Upper lobe of right lung (tissue), 1 donor: Measurements from ENCODE around the gene SUPT20HL1. TPM values are rescaled to one million over a fixed set of nuclear protein-coding genes. Genes with fewer than 3 reads are reported as not detected.

Experiments used
- ATAC-seq: fragments of 200-7000 bp; cut with Tn5 transposase; one replicate; pipeline ENCODE4 v1.9.1; 2020; ENCODE audit warnings: mild to moderate bottlenecking, moderate library complexity
- DNase-seq: peaks from one replicate; pipeline ENCODE4 v3.0.0-alpha.2; 2020
- H3K27ac ChIP-seq: fragments of 200-600 bp; one replicate; pipeline ENCODE4 v1.8.0; 2022
- H3K27me3 ChIP-seq: fragments of 200-600 bp; one replicate; pipeline ENCODE4 v1.8.0; 2022; ENCODE audit warnings: mild to moderate bottlenecking
- H3K36me3 ChIP-seq: fragments of 200-600 bp; one replicate; pipeline ENCODE4 v1.8.0; 2022
- H3K4me1 ChIP-seq: fragments of 200-600 bp; one replicate; pipeline ENCODE4 v1.8.0; 2022
- H3K4me3 ChIP-seq: fragments of 200-600 bp; one replicate; pipeline ENCODE4 v1.8.0; 2022; ENCODE audit warnings: mild to moderate bottlenecking
- H3K9me3 ChIP-seq: fragments of 200-600 bp; one replicate; pipeline ENCODE4 v1.8.0; 2022
- intact Hi-C: fragments of 100-400 bp; cut with DNase I; formaldehyde crosslinking; loops from one replicate; pipeline ENCODE4 v1.11.0; 2022
- total RNA-seq: library from RNA; stranded (reverse); fragmentation: NEBNext Ultra II Directional; extraction: Animal tissue kit (Norgen Biotek cat#: 25700); gene quantifications from one replicate; pipeline ENCODE4 v1.2.1, GENCODE V29; 2021
- TF ChIP-seq, protein P1 (sequence below): fragments of 200-600 bp; IDR thresholded peaks from one replicate; pipeline ENCODE4 v1.8.0; 2022; ENCODE audit warnings: antibody characterized with exemption
- donor health status: DM: no; HTN: yes; CAD: no; lungs with severe emphysema.

The SUPT20HL1 gene
- total RNA-seq, 1 donor from 2014 or later = not detected

- Histone ChIP-seq H3K4me3 (no peak overlapping the region), H3K4me1 (peaks cover 5% of the 10 kb centered on the region), H3K36me3 (no peaks in the 10 kb centered on the region), H3K27me3 (no peaks in the 10 kb centered on the region), H3K9me3 (no peaks in the 10 kb centered on the region), H3K27ac (no peak overlapping the region)
- ATAC-seq (no peak), DNase-seq (no peak)
- intact Hi-C loops = loop anchor here (10.0 kb wide), 1 partner anchor 108 kb away; no protein-coding TSS in a partner anchor
- TF ChIP-seq, protein P1, sequence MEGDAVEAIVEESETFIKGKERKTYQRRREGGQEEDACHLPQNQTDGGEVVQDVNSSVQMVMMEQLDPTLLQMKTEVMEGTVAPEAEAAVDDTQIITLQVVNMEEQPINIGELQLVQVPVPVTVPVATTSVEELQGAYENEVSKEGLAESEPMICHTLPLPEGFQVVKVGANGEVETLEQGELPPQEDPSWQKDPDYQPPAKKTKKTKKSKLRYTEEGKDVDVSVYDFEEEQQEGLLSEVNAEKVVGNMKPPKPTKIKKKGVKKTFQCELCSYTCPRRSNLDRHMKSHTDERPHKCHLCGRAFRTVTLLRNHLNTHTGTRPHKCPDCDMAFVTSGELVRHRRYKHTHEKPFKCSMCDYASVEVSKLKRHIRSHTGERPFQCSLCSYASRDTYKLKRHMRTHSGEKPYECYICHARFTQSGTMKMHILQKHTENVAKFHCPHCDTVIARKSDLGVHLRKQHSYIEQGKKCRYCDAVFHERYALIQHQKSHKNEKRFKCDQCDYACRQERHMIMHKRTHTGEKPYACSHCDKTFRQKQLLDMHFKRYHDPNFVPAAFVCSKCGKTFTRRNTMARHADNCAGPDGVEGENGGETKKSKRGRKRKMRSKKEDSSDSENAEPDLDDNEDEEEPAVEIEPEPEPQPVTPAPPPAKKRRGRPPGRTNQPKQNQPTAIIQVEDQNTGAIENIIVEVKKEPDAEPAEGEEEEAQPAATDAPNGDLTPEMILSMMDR = no peak
Measured at GRCh38 chrX:24396931-24397279, 36.5 kb downstream of the SUPT20HL1 start.

DNA sequence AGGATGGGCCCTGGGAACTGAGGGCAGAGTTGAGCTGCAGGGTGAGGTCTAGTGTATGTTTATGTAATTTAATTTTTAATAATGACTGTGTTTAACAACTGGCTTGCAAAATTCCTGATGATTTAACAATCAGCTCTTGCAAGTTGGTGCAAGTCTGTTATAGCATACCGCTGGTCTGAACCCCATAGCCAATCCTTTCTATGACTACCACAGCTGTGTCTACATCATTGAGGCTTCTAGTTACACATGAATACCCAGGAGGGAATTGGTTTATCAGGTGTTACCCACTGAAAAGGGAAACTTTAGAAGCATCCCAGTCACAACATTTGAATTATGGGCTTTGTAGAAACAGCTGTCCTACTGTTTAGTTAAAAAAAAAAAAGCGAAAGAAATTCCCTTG, 38.3 kb downstream of the SUPT20HL1 start:
- Histone ChIP-seq H3K27ac (no peak overlapping the region), H3K4me1 (peaks cover 5% of the 10 kb centered on the region), H3K9me3 (no peaks in the 10 kb centered on the region), H3K36me3 (no peaks in the 10 kb centered on the region), H3K4me3 (no peak overlapping the region), H3K27me3 (no peaks in the 10 kb centered on the region)
- ATAC-seq = no peak
- TF ChIP-seq, protein P1 = no peak
- intact Hi-C loops = loop anchor here (10.0 kb wide), 1 partner anchor 106 kb away; no protein-coding TSS in a partner anchor
- no peak for DNase-seq

GRCh38 chrX:24399550-24399949, 39.1 kb downstream of the SUPT20HL1 start:
- Histone ChIP-seq H3K27ac (no peak overlapping the region), H3K36me3 (no peaks in the 10 kb centered on the region), H3K27me3 (no peaks in the 10 kb centered on the region), H3K9me3 (no peaks in the 10 kb centered on the region), H3K4me3 (no peak overlapping the region), H3K4me1 (peaks cover 5% of the 10 kb centered on the region)
- no peak for ATAC-seq
- intact Hi-C loops = loop anchor here (10.0 kb wide), 1 partner anchor 105 kb away; no protein-coding TSS in a partner anchor
- TF ChIP-seq, protein P1 = no peak
- no peak for DNase-seq

GRCh38 chrX:24405959-24406358, 45.5 kb downstream of the SUPT20HL1 start:
- TF ChIP-seq, protein P1 = no peak
- Histone ChIP-seq H3K4me1 (no peaks in the 10 kb centered on the region), H3K27ac (no peak overlapping the region), H3K27me3 (no peaks in the 10 kb centered on the region), H3K9me3 (no peaks in the 10 kb centered on the region), H3K36me3 (no peaks in the 10 kb centered on the region), H3K4me3 (no peak overlapping the region)
- DNase-seq = no peak
- no peak for ATAC-seq
- intact Hi-C loops = no loop called here

Other genes starting within 250 kb of the SUPT20HL1 start
- 41.5 TPM for gene ZFX, start 210.9 kb upstream of the SUPT20HL1 start, total RNA-seq
- gene SUPT20HL2, start 46.6 kb upstream of the SUPT20HL1 start, total RNA-seq = not detected
- 19.4 TPM for gene PDK3, start 104.6 kb downstream of the SUPT20HL1 start, total RNA-seq